HEK293 (cell line): Measurements from ENCODE around the gene KPNA4.

Experiments
- CTCF ChIA-PET: fragments of 350-600 bp; formaldehyde crosslinking; extraction: SDS; loops from one replicate; lab custom pipeline; 2021; ENCODE audit warnings: antibody characterized with exemption; lab: Yijun Ruan, JAX
- POLR2A ChIA-PET: fragments of 300-600 bp; formaldehyde crosslinking; extraction: SDS; loops from one replicate; lab custom pipeline; 2020; ENCODE audit warnings: antibody characterized with exemption, inconsistent platforms; lab: Yijun Ruan, JAX
- H3K27ac ChIP-seq: fragments of 200-500 bp; sonication (Bioruptor generic); 2 replicates; pipeline ENCODE4 v1.5.1; 2014; ENCODE audit warnings: low read depth, low read length, control low read depth, inconsistent platforms; ENCODE audit errors: extremely low read depth
- H3K36me3 ChIP-seq, 2 experiments: fragments of 200-500 bp in 1 of 2; sonication (Bioruptor generic) in 1 of 2; 1 replicate in 1 of 2; 2 replicates in 1 of 2; pipeline ENCODE4 v1.5.1; 2014 to 2017; ENCODE audit warnings: inconsistent platforms in 2 of 2, low read length in 2 of 2; ENCODE audit not compliant: control insufficient read depth in 2 of 2, insufficient read depth in 1 of 2
- H3K4me1 ChIP-seq: fragments of 200-500 bp; sonication (Bioruptor generic); 2 replicates; pipeline ENCODE4 v1.5.1; 2014; ENCODE audit warnings: mild to moderate bottlenecking, low read length, inconsistent platforms; ENCODE audit not compliant: control insufficient read depth, insufficient read depth
- H3K4me3 ChIP-seq: 2 replicates; pipeline ENCODE4 v1.5.1; 2011; ENCODE audit warnings: low read depth, mild to moderate bottlenecking, control low read depth, low read length, moderate library complexity
- H3K9me3 ChIP-seq: fragments of 200-500 bp; sonication (Bioruptor generic); 2 replicates; pipeline ENCODE4 v1.5.1; 2014; ENCODE audit warnings: low read depth, low read length, inconsistent platforms; ENCODE audit not compliant: control insufficient read depth, insufficient read depth
- BCL11A ChIP-seq: fragments of 450-650 bp; formaldehyde crosslinking; IDR thresholded peaks from 2 replicates; pipeline ENCODE4 v1.5.1; 2016; ENCODE audit warnings: low read depth, missing biosample characterization, missing genetic modification characterization
- EGR2 ChIP-seq: fragments of 450-650 bp; formaldehyde crosslinking; IDR thresholded peaks from 2 replicates; pipeline ENCODE4 v1.5.1; 2016; ENCODE audit warnings: low read depth, missing biosample characterization, missing genetic modification characterization
- KLF1 ChIP-seq: fragments of 450-650 bp; formaldehyde crosslinking; IDR thresholded peaks from 2 replicates; pipeline ENCODE4 v1.5.1; 2016; ENCODE audit warnings: missing biosample characterization, missing genetic modification characterization
- OVOL3 ChIP-seq: fragments of 450-650 bp; formaldehyde crosslinking; IDR thresholded peaks from 2 replicates; pipeline ENCODE4 v1.5.1; 2016; ENCODE audit warnings: missing biosample characterization, missing genetic modification characterization
- SETDB1 ChIP-seq: IDR thresholded peaks from one replicate; pipeline ENCODE4 v1.6.1; 2017; ENCODE audit warnings: mild to moderate bottlenecking, low read length, moderate library complexity, mixed read lengths; ENCODE audit not compliant: insufficient read length
- TRIM28 ChIP-seq: IDR thresholded peaks from 2 replicates; pipeline ENCODE4 v1.6.1; 2011; ENCODE audit warnings: low read length, control low read depth, borderline replicate concordance
- ZNF132 ChIP-seq: fragments of 450-650 bp; formaldehyde crosslinking; IDR thresholded peaks from 2 replicates; pipeline ENCODE4 v1.5.1; 2017; ENCODE audit warnings: missing biosample characterization, missing genetic modification characterization, borderline replicate concordance
- ZNF157 ChIP-seq: fragments of 450-650 bp; formaldehyde crosslinking; IDR thresholded peaks from 2 replicates; pipeline ENCODE4 v1.5.1; 2016; ENCODE audit warnings: missing biosample characterization, missing genetic modification characterization
- ZNF184 ChIP-seq: fragments of 450-650 bp; IDR thresholded peaks from 2 replicates; pipeline ENCODE4 v1.5.1; 2018; ENCODE audit warnings: missing biosample characterization, mild to moderate bottlenecking, missing genetic modification characterization
- ZNF202 ChIP-seq: fragments of 450-650 bp; formaldehyde crosslinking; IDR thresholded peaks from 2 replicates; pipeline ENCODE4 v1.5.1; 2016; ENCODE audit warnings: missing biosample characterization, missing genetic modification characterization, borderline replicate concordance
- ZNF366 ChIP-seq: fragments of 450-650 bp; formaldehyde crosslinking; conservative IDR thresholded peaks from 2 replicates; pipeline ENCODE4 v1.5.1; 2016; ENCODE audit warnings: missing biosample characterization, missing genetic modification characterization
- ZNF394 ChIP-seq: fragments of 450-650 bp; formaldehyde crosslinking; IDR thresholded peaks from 2 replicates; pipeline ENCODE4 v1.5.1; 2016; ENCODE audit warnings: missing biosample characterization, missing genetic modification characterization, mild to moderate bottlenecking, moderate library complexity, borderline replicate concordance
- ZNF404 ChIP-seq: fragments of 450-650 bp; formaldehyde crosslinking; IDR thresholded peaks from 2 replicates; pipeline ENCODE4 v1.5.1; 2017; ENCODE audit warnings: missing biosample characterization, missing genetic modification characterization
- ZNF423 ChIP-seq: fragments of 450-650 bp; formaldehyde crosslinking; IDR thresholded peaks from 2 replicates; pipeline ENCODE4 v1.5.1; 2016; ENCODE audit warnings: missing biosample characterization, missing genetic modification characterization
- ZNF530 ChIP-seq: fragments of 450-650 bp; formaldehyde crosslinking; IDR thresholded peaks from 2 replicates; pipeline ENCODE4 v1.5.1; 2016; ENCODE audit warnings: low read depth, missing biosample characterization, missing genetic modification characterization
- ZNF585B ChIP-seq: fragments of 450-650 bp; formaldehyde crosslinking; IDR thresholded peaks from 2 replicates; pipeline ENCODE4 v1.5.1; 2016; ENCODE audit warnings: missing biosample characterization, missing genetic modification characterization
- ZNF610 ChIP-seq: fragments of 450-650 bp; formaldehyde crosslinking; IDR thresholded peaks from 2 replicates; pipeline ENCODE4 v1.5.1; 2016; ENCODE audit warnings: missing biosample characterization, missing genetic modification characterization, borderline replicate concordance
- ZNF768 ChIP-seq: fragments of 450-650 bp; formaldehyde crosslinking; IDR thresholded peaks from 2 replicates; pipeline ENCODE4 v1.5.1; 2018; ENCODE audit warnings: missing biosample characterization, mild to moderate bottlenecking, missing genetic modification characterization
- ZXDB ChIP-seq: fragments of 450-650 bp; formaldehyde crosslinking; IDR thresholded peaks from 2 replicates; pipeline ENCODE4 v1.5.1; 2016; ENCODE audit warnings: missing biosample characterization, missing genetic modification characterization
- TF ChIP-seq, protein P1 (sequence below): fragments of 450-650 bp; formaldehyde crosslinking; IDR thresholded peaks from 2 replicates; pipeline ENCODE4 v1.5.1; 2017; ENCODE audit warnings: missing biosample characterization, missing genetic modification characterization
- TF ChIP-seq, protein P2 (sequence below): fragments of 450-650 bp; formaldehyde crosslinking; IDR thresholded peaks from 2 replicates; pipeline ENCODE4 v1.5.1; 2016; ENCODE audit warnings: missing biosample characterization, missing genetic modification characterization
- TF ChIP-seq, protein P3 (sequence below): fragments of 450-650 bp; formaldehyde crosslinking; IDR thresholded peaks from 2 replicates; pipeline ENCODE4 v1.5.1; 2016; ENCODE audit warnings: missing biosample characterization, missing genetic modification characterization
- TF ChIP-seq, protein P4 (sequence below): fragments of 450-650 bp; formaldehyde crosslinking; IDR thresholded peaks from 2 replicates; pipeline ENCODE4 v1.5.1; 2016; ENCODE audit warnings: missing biosample characterization, missing genetic modification characterization
- TF ChIP-seq, protein P5 (sequence below): fragments of 450-650 bp; formaldehyde crosslinking; IDR thresholded peaks from 2 replicates; pipeline ENCODE4 v1.5.1; 2017; ENCODE audit warnings: missing biosample characterization, missing genetic modification characterization

KPNA4 gene

DNA sequence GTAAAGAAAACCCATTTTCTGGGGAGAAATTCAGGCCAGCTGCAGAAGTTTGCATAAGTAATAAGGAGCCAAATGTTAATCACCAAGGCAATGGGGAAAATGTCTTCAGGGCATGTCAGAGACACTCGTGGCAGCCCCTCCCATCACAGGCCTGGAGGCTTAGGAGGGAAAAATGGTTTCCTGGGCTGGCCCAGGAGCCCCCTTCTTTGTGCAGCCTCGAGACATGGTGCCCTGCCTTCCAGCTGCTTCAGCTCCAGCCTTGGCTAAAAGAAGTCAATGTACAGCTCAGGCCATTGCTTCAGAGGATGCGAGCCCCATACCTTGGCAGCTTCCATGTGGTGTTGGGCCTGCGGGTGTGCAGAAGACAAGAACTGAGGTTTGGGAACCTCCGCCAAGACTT is 95.2 kb downstream of the KPNA4 start:
- ChIA-PET CTCF (interaction anchor here (0.5 kb wide), 1 partner anchor 482 kb away, joined by 4 read pairs; no protein-coding TSS in a partner anchor), POLR2A (no interaction called here)
- no peaks in the 10 kb centered on the region for H3K36me3 ChIP-seq

DNA sequence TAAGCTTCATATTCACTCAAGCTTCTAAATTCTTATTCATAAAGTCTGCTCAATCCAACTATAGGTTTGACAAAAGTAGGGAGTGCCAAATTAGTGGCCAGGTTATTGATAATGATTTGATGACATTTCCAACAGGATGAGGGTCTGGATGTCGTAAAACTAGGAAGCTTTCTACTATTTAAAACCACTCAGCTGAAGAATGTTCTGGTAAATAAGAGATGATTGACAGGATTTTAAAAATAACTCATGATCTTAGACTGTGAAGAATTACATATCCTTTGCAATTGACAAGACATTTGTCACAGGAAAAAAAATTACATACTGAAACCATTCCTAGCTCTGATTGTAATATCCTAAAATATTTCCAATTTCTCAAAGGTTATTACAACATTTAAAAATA is 100.4 kb downstream of the KPNA4 start:
- Histone ChIP-seq H3K4me3 (no peak overlapping the region), H3K36me3 (no peaks in the 10 kb centered on the region), H3K27ac (no peak overlapping the region), H3K9me3 (no peaks in the 10 kb centered on the region), H3K4me1 (no peaks in the 10 kb centered on the region)
- POLR2A ChIA-PET = interaction anchor here (1.1 kb wide), 1 partner anchor 15 kb away, joined by 5 read pairs; the partner anchor contains the start of gene TRIM59
- CTCF ChIA-PET = no interaction called here
- TF ChIP-seq, protein P1, sequence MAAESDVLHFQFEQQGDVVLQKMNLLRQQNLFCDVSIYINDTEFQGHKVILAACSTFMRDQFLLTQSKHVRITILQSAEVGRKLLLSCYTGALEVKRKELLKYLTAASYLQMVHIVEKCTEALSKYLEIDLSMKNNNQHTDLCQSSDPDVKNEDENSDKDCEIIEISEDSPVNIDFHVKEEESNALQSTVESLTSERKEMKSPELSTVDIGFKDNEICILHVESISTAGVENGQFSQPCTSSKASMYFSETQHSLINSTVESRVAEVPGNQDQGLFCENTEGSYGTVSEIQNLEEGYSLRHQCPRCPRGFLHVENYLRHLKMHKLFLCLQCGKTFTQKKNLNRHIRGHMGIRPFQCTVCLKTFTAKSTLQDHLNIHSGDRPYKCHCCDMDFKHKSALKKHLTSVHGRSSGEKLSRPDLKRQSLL (tag by site-specific recombination) = no peak
- no peak for TF ChIP-seq ZXDB (tag by site-specific recombination)

More for the DNA sequence above, 95.2 kb downstream of the KPNA4 start:
- Histone ChIP-seq H3K9me3 (no peaks in the 10 kb centered on the region), H3K4me1 (no peaks in the 10 kb centered on the region)
- no peak for TF ChIP-seq OVOL3 (tag by site-specific recombination)
- TF ChIP-seq, protein P2, sequence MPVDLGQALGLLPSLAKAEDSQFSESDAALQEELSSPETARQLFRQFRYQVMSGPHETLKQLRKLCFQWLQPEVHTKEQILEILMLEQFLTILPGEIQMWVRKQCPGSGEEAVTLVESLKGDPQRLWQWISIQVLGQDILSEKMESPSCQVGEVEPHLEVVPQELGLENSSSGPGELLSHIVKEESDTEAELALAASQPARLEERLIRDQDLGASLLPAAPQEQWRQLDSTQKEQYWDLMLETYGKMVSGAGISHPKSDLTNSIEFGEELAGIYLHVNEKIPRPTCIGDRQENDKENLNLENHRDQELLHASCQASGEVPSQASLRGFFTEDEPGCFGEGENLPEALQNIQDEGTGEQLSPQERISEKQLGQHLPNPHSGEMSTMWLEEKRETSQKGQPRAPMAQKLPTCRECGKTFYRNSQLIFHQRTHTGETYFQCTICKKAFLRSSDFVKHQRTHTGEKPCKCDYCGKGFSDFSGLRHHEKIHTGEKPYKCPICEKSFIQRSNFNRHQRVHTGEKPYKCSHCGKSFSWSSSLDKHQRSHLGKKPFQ (tag by site-specific recombination) = no peak
- TF ChIP-seq ZNF585B (tag by site-specific recombination) = peak; percentile 93
- TF ChIP-seq SETDB1 = peak; percentile 25
- TF ChIP-seq, all 188 proteins: peak for 2
- Histone ChIP-seq H3K4me3 (no peak overlapping the region), H3K27ac (no peak overlapping the region)

DNA sequence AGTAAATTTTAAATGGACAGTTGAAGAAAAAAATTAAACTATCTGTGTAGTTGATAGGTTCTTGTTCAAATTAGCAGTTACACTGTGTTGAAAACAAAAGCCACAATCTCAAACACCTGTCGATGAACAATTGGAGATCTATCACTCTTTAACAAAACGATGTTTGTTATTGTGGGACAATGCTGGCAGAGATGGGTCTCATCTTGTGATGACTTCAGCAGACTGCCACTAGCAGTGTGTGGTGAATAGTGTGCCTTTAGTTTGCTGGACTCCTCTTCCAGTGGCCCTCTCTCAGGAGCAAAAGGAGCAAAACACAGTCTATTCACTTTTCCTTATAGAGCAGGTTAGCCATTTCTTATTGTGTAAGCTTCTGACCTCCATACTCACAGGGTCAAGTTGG is 101.0 kb downstream of the KPNA4 start:
- H3K27ac ChIP-seq = no peak overlapping the region
- TF ChIP-seq TRIM28 (no peak), ZNF157 (tag by site-specific recombination) (no peak), ZNF610 (tag by site-specific recombination) (no peak), ZNF768 (tag by site-specific recombination) (no peak), KLF1 (tag by site-specific recombination) (no peak), BCL11A (tag by site-specific recombination) (no peak), ZNF423 (no peak), ZNF202 (tag by site-specific recombination) (no peak), ZNF530 (no peak), ZNF366 (tag by site-specific recombination) (no peak), ZNF132 (tag by site-specific recombination) (no peak), ZNF404 (tag by site-specific recombination) (no peak), ZNF394 (tag by site-specific recombination) (no peak), ZNF184 (tag by site-specific recombination) (no peak), EGR2 (tag by site-specific recombination) (no peak)
- TF ChIP-seq, protein P3, sequence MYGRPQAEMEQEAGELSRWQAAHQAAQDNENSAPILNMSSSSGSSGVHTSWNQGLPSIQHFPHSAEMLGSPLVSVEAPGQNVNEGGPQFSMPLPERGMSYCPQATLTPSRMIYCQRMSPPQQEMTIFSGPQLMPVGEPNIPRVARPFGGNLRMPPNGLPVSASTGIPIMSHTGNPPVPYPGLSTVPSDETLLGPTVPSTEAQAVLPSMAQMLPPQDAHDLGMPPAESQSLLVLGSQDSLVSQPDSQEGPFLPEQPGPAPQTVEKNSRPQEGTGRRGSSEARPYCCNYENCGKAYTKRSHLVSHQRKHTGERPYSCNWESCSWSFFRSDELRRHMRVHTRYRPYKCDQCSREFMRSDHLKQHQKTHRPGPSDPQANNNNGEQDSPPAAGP (tag by site-specific recombination) = no peak
- TF ChIP-seq, protein P4, sequence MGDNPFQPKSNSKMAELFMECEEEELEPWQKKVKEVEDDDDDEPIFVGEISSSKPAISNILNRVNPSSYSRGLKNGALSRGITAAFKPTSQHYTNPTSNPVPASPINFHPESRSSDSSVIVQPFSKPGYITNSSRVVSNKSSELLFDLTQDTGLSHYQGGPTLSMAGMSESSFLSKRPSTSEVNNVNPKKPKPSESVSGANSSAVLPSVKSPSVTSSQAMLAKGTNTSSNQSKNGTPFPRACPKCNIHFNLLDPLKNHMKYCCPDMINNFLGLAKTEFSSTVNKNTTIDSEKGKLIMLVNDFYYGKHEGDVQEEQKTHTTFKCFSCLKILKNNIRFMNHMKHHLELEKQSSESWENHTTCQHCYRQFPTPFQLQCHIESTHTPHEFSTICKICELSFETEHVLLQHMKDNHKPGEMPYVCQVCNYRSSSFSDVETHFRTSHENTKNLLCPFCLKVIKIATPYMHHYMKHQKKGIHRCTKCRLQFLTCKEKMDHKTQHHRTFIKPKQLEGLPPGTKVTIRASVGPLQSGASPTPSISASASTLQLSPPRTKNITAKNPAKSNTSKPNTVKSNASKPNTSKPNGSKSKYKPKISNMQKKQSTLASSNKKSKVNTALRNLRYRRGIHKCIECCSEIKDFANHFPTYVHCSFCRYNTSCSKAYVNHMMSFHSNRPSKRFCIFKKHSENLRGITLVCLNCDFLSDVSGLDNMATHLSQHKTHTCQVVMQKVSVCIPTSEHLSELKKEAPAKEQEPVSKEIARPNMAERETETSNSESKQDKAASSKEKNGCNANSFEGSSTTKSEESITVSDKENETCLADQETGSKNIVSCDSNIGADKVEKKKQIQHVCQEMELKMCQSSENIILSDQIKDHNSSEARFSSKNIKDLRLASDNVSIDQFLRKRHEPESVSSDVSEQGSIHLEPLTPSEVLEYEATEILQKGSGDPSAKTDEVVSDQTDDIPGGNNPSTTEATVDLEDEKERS (tag by site-specific recombination) = no peak
- TF ChIP-seq, protein P5, sequence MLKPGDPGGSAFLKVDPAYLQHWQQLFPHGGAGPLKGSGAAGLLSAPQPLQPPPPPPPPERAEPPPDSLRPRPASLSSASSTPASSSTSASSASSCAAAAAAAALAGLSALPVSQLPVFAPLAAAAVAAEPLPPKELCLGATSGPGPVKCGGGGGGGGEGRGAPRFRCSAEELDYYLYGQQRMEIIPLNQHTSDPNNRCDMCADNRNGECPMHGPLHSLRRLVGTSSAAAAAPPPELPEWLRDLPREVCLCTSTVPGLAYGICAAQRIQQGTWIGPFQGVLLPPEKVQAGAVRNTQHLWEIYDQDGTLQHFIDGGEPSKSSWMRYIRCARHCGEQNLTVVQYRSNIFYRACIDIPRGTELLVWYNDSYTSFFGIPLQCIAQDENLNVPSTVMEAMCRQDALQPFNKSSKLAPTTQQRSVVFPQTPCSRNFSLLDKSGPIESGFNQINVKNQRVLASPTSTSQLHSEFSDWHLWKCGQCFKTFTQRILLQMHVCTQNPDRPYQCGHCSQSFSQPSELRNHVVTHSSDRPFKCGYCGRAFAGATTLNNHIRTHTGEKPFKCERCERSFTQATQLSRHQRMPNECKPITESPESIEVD (tag by site-specific recombination) = no peak
- TF ChIP-seq, all 188 proteins: peak for 0
- Histone ChIP-seq H3K9me3 (no peaks in the 10 kb centered on the region), H3K36me3 (no peaks in the 10 kb centered on the region), H3K4me1 (no peaks in the 10 kb centered on the region), H3K4me3 (no peak overlapping the region)
- CTCF ChIA-PET = interaction anchor here (0.5 kb wide), 1 partner anchor 829 kb away, joined by 3 read pairs; no protein-coding TSS in a partner anchor
- POLR2A ChIA-PET = interaction anchor here (1.1 kb wide), 1 partner anchor 15 kb away, joined by 5 read pairs; the partner anchor contains the start of gene TRIM59
